ENCODE data around the gene GRM7. TPM values are rescaled to one million over a fixed set of nuclear protein-coding genes. Genes with fewer than 3 reads are reported as not detected.

Gene GRM7
- total RNA-seq, 2 donors from 2014 or later = not detected

- Mint-ChIP-seq H3K4me3 (no peak overlapping the region), H3K27ac (no peak overlapping the region), H3K27me3 (no peaks in the 10 kb centered on the region), H3K4me1 (no peaks in the 10 kb centered on the region), H3K36me3 (ENCODE audit: low read depth) (no peaks in the 10 kb centered on the region)
- ATAC-seq (no peak), DNase-seq (no peak)
- no peaks in the 10 kb centered on the region for H3K9me3 ChIP-seq (ENCODE audit: control insufficient read depth, low read length, poor library complexity, severe bottlenecking)
Observed at GRCh38 chr3:7000501-7000900, 139.6 kb downstream of the GRM7 start.

GRCh38 chr3:7001370-7001769, 140.5 kb downstream of the GRM7 start:
- no peaks in the 10 kb centered on the region for H3K4me1 Mint-ChIP-seq

GRCh38 chr3:7015683-7016440, 154.9 kb downstream of the GRM7 start:
- no peak overlapping the region for H3K4me3 Mint-ChIP-seq
- H3K27ac Mint-ChIP-seq = no peak overlapping the region
- H3K4me1 Mint-ChIP-seq = no peaks in the 10 kb centered on the region
- ATAC-seq (no peak), DNase-seq (no peak)
- H3K36me3 Mint-ChIP-seq (ENCODE audit: low read depth) = no peaks in the 10 kb centered on the region
- H3K27me3 Mint-ChIP-seq = no peaks in the 10 kb centered on the region
- no peaks in the 10 kb centered on the region for H3K9me3 ChIP-seq (ENCODE audit: control insufficient read depth, low read length, poor library complexity, severe bottlenecking)

More at GRCh38 chr3:7001370-7001769, 140.5 kb downstream of the GRM7 start:
- Mint-ChIP-seq H3K36me3 (ENCODE audit: low read depth) (no peaks in the 10 kb centered on the region), H3K27ac (no peak overlapping the region), H3K27me3 (no peaks in the 10 kb centered on the region), H3K4me3 (no peak overlapping the region)
- no peak for DNase-seq
- H3K9me3 ChIP-seq (ENCODE audit: control insufficient read depth, low read length, poor library complexity, severe bottlenecking) = no peaks in the 10 kb centered on the region
- ATAC-seq = no peak

- ATAC-seq (no peak), DNase-seq (no peak)
- Mint-ChIP-seq H3K27me3 (no peaks in the 10 kb centered on the region), H3K27ac (no peak overlapping the region), H3K36me3 (ENCODE audit: low read depth) (no peaks in the 10 kb centered on the region), H3K4me3 (no peak overlapping the region), H3K4me1 (no peaks in the 10 kb centered on the region)
- no peaks in the 10 kb centered on the region for H3K9me3 ChIP-seq (ENCODE audit: control insufficient read depth, low read length, poor library complexity, severe bottlenecking)
Observed at GRCh38 chr3:7025581-7026300, 164.8 kb downstream of the GRM7 start.

GRCh38 chr3:7029562-7029961, 168.6 kb downstream of the GRM7 start:
- ATAC-seq = no peak
- no peaks in the 10 kb centered on the region for H3K9me3 ChIP-seq (ENCODE audit: control insufficient read depth, low read length, poor library complexity, severe bottlenecking)
- no peaks in the 10 kb centered on the region for H3K36me3 Mint-ChIP-seq (ENCODE audit: low read depth)
- H3K27me3 Mint-ChIP-seq = no peaks in the 10 kb centered on the region
- H3K27ac Mint-ChIP-seq = no peak overlapping the region
- no peak for DNase-seq
- H3K4me3 Mint-ChIP-seq = no peak overlapping the region
- H3K4me1 Mint-ChIP-seq = no peaks in the 10 kb centered on the region

GRCh38 chr3:7038394-7038793, 177.5 kb downstream of the GRM7 start:
- Mint-ChIP-seq H3K4me1 (no peaks in the 10 kb centered on the region), H3K27ac (no peak overlapping the region)
- DNase-seq = no peak

GRCh38 chr3:7062714-7063113, 201.8 kb downstream of the GRM7 start:
- DNase-seq = no peak
- ATAC-seq = no peak
- Mint-ChIP-seq H3K27me3 (no peaks in the 10 kb centered on the region), H3K27ac (no peak overlapping the region), H3K4me3 (no peak overlapping the region), H3K4me1 (no peaks in the 10 kb centered on the region), H3K36me3 (ENCODE audit: low read depth) (no peaks in the 10 kb centered on the region)
- H3K9me3 ChIP-seq (ENCODE audit: control insufficient read depth, low read length, poor library complexity, severe bottlenecking) = no peaks in the 10 kb centered on the region

More at GRCh38 chr3:7038394-7038793, 177.5 kb downstream of the GRM7 start:
- H3K27me3 Mint-ChIP-seq = no peaks in the 10 kb centered on the region
- H3K36me3 Mint-ChIP-seq (ENCODE audit: low read depth) = no peaks in the 10 kb centered on the region
- ATAC-seq = no peak
- H3K9me3 ChIP-seq (ENCODE audit: control insufficient read depth, low read length, poor library complexity, severe bottlenecking) = no peaks in the 10 kb centered on the region
- no peak overlapping the region for H3K4me3 Mint-ChIP-seq

GRCh38 chr3:7070461-7070860, 209.5 kb downstream of the GRM7 start:
- Mint-ChIP-seq H3K36me3 (ENCODE audit: low read depth) (no peaks in the 10 kb centered on the region), H3K4me3 (no peak overlapping the region), H3K27ac (no peak overlapping the region), H3K27me3 (no peaks in the 10 kb centered on the region), H3K4me1 (peaks cover 2% of the 10 kb centered on the region)
- no peaks in the 10 kb centered on the region for H3K9me3 ChIP-seq (ENCODE audit: control insufficient read depth, low read length, poor library complexity, severe bottlenecking)
- ATAC-seq = no peak
- no peak for DNase-seq

GRCh38 chr3:7074217-7074616, 213.3 kb downstream of the GRM7 start:
- no peaks in the 10 kb centered on the region for H3K36me3 Mint-ChIP-seq (ENCODE audit: low read depth)
- H3K4me1 Mint-ChIP-seq = peaks cover 2% of the 10 kb centered on the region
- no peak overlapping the region for H3K27ac Mint-ChIP-seq
- no peak overlapping the region for H3K4me3 Mint-ChIP-seq
- no peaks in the 10 kb centered on the region for H3K9me3 ChIP-seq (ENCODE audit: control insufficient read depth, low read length, poor library complexity, severe bottlenecking)
- no peak for ATAC-seq
- no peak for DNase-seq
- no peaks in the 10 kb centered on the region for H3K27me3 Mint-ChIP-seq

GRCh38 chr3:7075117-7075516, 214.2 kb downstream of the GRM7 start:
- ATAC-seq = no peak
- H3K36me3 Mint-ChIP-seq (ENCODE audit: low read depth) = no peaks in the 10 kb centered on the region
- no peak overlapping the region for H3K4me3 Mint-ChIP-seq
- peaks cover 2% of the 10 kb centered on the region for H3K4me1 Mint-ChIP-seq
- DNase-seq = no peak
- H3K27ac Mint-ChIP-seq = no peak overlapping the region
- no peaks in the 10 kb centered on the region for H3K9me3 ChIP-seq (ENCODE audit: control insufficient read depth, low read length, poor library complexity, severe bottlenecking)
- H3K27me3 Mint-ChIP-seq = no peaks in the 10 kb centered on the region

GRCh38 chr3:7075901-7076300, 215.0 kb downstream of the GRM7 start:
- no peaks in the 10 kb centered on the region for H3K27me3 Mint-ChIP-seq

GRCh38 chr3:7082244-7082643, 221.3 kb downstream of the GRM7 start:
- no peaks in the 10 kb centered on the region for H3K4me1 Mint-ChIP-seq
- H3K9me3 ChIP-seq (ENCODE audit: control insufficient read depth, low read length, poor library complexity, severe bottlenecking) = no peaks in the 10 kb centered on the region
- DNase-seq = no peak

More at GRCh38 chr3:7075901-7076300, 215.0 kb downstream of the GRM7 start:
- Mint-ChIP-seq H3K4me1 (peaks cover 2% of the 10 kb centered on the region), H3K36me3 (ENCODE audit: low read depth) (no peaks in the 10 kb centered on the region), H3K4me3 (no peak overlapping the region), H3K27ac (no peak overlapping the region)
- DNase-seq (no peak), ATAC-seq (no peak)
- no peaks in the 10 kb centered on the region for H3K9me3 ChIP-seq (ENCODE audit: control insufficient read depth, low read length, poor library complexity, severe bottlenecking)

GRCh38 chr3:7086417-7086816, 225.5 kb downstream of the GRM7 start:
- Mint-ChIP-seq H3K36me3 (ENCODE audit: low read depth) (no peaks in the 10 kb centered on the region), H3K4me1 (no peaks in the 10 kb centered on the region), H3K27me3 (no peaks in the 10 kb centered on the region), H3K4me3 (no peak overlapping the region), H3K27ac (no peak overlapping the region)
- DNase-seq = no peak
- H3K9me3 ChIP-seq (ENCODE audit: control insufficient read depth, low read length, poor library complexity, severe bottlenecking) = no peaks in the 10 kb centered on the region
- no peak for ATAC-seq

More at GRCh38 chr3:7082244-7082643, 221.3 kb downstream of the GRM7 start:
- Mint-ChIP-seq H3K27me3 (no peaks in the 10 kb centered on the region), H3K27ac (no peak overlapping the region), H3K36me3 (ENCODE audit: low read depth) (no peaks in the 10 kb centered on the region), H3K4me3 (no peak overlapping the region)
- ATAC-seq = no peak

GRCh38 chr3:7095116-7095515, 234.2 kb downstream of the GRM7 start:
- no peak overlapping the region for H3K27ac Mint-ChIP-seq
- no peaks in the 10 kb centered on the region for H3K9me3 ChIP-seq (ENCODE audit: control insufficient read depth, low read length, poor library complexity, severe bottlenecking)
- no peaks in the 10 kb centered on the region for H3K4me1 Mint-ChIP-seq
- no peak for ATAC-seq
- H3K27me3 Mint-ChIP-seq = no peaks in the 10 kb centered on the region
- no peak overlapping the region for H3K4me3 Mint-ChIP-seq
- DNase-seq = no peak
- no peaks in the 10 kb centered on the region for H3K36me3 Mint-ChIP-seq (ENCODE audit: low read depth)

All from T-helper 17 cell (primary cell).